GM19467 (cell line): Measurements from ENCODE around the gene DOCK3.

Experiments
- ATAC-seq: cut with Tn5 transposase; IDR thresholded peaks from one replicate; pipeline ENCODE4 v1.9.1; 2021; ENCODE audit warnings: mild to moderate bottlenecking, moderate library complexity; ENCODE audit not compliant: unreplicated experiment

DOCK3 gene

DNA sequence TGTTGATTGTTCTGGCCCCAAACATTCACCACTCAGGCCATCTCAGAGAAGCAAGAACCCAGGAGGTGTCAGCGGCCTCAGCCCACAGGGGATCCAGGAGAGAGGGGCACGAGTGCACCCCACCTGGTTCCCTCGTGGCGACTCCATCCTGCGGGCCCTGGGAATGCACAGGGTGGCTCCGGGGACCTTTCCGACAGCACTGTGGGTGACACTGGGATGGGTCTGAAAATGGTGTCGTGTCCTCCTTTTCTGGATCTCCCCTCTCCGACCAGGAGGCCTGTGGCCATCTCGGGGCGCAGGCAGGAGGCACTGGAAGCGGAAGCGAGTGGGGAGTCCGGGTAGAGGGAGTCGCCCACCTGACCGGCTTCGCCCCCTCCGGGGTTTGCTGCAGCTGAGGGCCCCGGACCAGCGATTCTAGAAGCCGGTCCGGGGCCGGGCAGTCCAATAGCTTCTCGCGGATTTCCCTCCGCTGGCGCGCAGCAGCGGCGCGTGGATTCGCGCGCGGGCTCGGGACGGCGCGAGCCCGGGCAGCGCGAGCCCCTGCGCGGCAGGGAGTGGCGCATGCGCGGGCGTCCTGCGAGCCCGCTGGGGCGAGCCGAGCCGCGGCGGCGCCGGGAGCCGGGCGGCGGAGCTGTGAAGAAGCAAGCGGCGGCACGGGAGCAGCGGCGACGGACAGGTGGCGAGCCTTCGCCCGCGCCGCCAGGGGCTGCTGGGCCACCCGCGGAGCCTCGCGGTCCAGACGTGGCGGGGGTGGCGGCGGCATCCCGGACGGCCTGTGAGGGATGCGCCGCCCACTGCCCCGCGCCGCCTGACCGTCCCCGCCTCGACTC is at the start of gene DOCK3:
Gene DOCK3 (plus strand): TSS at position 579 of the 830 bp plus-strand sequence. CDS start 337 bp downstream, outside the sequence.
- ATAC-seq, result peak; percentile 59

DNA sequence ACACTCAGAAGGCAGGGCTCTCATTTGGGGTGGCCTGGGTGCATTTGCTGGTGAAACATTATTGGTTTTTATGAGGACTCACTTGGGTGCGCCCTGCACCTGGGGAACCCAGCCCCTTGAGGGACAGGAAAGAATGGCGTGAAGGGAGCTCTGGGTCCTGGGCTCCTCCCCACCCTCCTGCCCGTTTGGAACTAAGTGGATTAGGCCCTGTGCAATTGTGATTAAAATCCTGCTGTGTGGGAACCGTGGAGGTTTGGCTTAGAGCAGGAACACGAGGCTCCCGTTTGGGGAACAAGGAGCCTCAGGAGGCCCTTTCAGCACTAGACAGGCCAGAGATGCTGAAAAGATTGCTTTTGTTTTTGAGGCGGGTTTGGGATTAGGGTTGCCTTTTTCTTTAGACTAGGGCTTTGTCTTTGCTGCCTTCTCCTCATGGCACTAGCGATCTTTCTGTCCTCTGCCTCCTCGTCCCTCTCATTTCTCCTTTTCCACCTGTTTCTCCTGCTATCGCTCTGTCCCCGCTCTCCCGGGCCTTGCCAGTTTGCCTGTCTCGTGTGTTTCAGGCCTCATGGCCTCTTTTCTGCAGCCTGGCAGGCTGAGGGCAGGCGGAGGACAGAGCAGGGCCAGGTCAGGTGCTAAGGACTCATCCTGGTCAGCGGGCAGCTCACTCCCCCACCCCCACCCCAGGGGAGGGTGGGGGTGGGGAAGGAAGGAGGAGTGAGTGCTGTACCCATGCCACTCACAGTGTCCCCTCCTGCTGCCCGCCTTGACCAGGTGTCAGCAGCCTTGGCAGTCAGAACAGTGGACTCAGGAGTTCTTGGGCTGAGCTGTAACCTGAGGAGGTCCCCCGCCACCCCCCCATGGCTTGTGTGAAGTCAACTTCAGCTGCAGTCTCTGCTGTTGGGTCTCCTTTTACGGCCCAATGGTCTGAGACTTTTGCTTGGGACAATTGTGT is 49.2 kb upstream of the DOCK3 start:
- no peak for ATAC-seq

GRCh38 chr3:50626401-50626800 is 48.3 kb upstream of the DOCK3 start:
- ATAC-seq, result no peak

- ATAC-seq, result no peak
Observed at GRCh38 chr3:50627407-50628051, 47.2 kb upstream of the DOCK3 start.

- ATAC-seq, result no peak
Observed at GRCh38 chr3:50628601-50629000, 46.1 kb upstream of the DOCK3 start.

GRCh38 chr3:50630394-50630793 is 44.3 kb upstream of the DOCK3 start:
- ATAC-seq, result no peak

DNA sequence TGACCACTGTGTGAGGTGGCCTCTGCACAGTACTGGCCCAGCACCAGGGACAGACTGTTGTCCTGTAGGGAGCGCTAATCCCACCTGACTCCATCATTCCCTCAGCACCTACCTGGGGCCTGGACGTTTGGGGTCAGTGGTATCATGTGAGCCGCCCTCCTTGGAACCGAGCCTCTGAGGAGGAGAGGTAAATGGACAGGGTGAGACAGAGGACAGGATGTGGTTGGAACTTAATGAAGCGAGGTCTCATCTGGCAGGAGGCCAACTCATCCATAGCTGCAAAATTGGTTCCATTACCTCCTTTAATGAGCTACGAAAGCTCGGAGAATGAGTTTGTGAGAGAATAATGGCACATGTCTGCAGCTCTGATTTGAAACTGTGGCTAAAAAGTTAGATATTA is 43.9 kb upstream of the DOCK3 start:
- ATAC-seq, result no peak

DNA sequence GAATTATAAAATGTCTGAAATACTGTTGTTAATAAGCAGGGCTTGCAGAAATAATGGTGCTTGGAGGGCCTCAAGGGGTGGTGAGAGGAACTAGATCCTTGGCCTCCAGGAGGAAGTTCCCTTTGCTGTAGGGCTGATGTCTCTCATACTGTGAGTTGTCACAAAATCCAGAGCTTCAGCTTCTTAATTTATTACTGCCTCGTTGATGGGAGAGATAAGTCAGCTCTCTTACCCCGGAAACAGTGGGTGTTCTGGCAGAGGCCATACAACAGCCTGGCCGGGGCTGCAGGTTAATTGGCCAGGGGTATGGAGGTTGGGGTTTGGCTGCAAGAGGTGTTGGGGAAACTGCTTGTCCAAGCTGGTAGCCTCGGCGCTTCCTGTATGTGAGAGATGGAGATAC is 42.3 kb upstream of the DOCK3 start:
- no peak for ATAC-seq

GRCh38 chr3:50633230-50633790 is 41.4 kb upstream of the DOCK3 start:
- ATAC-seq, result no peak

DNA sequence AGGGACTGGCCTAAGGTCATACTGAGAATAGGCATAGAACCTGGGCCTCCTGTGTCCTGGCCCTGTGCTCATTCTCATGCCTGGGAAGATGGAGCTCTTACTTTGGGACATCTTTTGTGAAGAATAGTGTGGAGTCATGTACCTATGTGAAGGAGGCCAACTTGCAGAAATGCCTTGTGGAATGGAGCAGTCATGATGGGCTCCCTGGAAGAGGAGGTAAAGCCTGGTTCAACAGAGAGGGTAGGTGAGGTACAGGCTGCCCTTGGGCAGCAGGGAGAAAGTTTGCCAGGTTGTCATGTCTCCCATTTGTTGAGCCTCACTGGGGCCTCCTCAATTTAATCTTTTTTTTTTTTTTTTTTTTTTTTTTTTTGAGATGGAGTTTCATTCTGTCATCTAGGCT is 39.7 kb upstream of the DOCK3 start:
- ATAC-seq, result no peak

GRCh38 chr3:50637011-50637410 is 37.7 kb upstream of the DOCK3 start:
- no peak for ATAC-seq

- no peak for ATAC-seq
Observed at GRCh38 chr3:50637945-50638344, 36.8 kb upstream of the DOCK3 start.

DNA sequence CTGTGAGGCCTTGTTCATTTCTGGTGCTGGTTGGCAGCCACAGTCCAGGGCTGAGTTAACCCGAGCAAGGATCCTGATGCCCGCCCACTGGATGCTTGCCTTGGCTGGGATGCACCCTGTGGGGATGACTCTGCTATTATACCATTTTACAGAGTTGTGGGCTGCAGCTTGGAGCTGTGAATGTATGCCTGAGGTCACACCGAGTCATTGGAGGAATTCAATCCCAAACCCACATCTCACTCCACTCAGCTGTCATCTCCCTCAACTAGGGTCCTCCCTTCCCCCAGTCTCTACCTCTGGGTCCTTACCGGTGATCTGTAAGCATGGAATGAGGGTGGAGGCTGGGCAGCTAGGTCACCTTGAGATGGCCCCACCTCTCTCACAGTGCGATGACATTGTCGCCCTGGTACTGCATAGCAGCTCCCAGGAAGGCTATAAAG is 35.7 kb upstream of the DOCK3 start:
- no peak for ATAC-seq

GRCh38 chr3:50642382-50642781 is 32.3 kb upstream of the DOCK3 start:
- ATAC-seq, result no peak

DNA sequence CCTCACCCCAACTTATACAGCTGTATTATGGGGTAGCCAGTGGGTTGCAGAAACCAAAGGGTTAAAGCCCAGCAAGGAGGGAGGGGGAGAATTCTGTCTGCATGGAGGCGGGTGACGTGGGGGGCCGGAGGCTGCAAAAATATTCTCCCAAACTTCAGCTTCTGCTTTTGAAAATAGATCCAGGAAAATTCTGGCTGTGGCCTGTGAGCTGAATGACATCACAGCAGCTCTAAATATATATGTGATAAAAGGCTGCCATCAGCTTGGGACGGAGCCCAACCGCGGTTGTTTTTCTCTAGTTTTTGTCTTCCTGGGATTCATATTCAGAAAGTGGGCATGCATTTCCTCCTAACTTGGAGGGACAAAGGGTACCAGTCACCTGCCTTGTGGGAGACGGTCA is 30.2 kb upstream of the DOCK3 start:
- no peak for ATAC-seq

DNA sequence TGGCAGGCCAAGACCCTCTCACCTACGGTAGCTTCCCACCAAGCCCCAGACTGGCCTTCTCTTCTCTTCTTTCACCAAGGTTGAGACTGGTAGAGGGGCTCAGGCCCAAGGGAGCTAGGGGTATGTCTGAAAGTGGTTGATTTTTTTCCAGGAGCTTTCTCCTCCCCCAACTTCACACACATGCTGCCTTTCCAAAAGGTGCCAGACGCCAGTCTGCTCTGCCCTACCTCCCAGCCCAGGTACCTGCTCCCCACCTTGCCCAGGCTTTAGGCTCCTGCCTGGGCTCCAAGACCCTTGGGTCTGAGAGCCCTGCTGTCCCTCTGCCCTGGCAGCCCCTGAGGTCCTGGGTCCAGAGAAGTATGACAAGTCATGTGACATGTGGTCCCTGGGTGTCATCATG is 29.3 kb upstream of the DOCK3 start:
- ATAC-seq, result no peak

DNA sequence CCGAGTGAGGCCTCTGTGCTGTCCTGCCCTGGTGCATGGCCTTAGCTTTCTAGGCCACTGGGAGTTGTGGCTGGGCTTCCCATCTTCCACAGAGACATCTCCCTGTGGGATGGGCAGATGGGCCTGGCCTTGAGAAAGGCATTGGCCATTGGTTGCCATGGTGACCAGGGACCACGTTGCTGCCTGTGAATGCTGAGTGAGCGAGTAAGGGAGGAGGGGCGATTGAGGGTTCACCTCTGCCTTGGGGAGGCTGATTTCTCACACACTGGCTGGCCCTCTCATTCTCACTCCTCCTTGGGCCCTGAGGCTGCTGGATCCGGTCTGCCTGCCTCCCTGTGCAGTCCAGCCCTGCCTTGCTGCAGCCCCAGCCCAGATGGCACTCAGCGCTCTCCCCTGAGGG is 26.4 kb upstream of the DOCK3 start:
- ATAC-seq, result no peak

DNA sequence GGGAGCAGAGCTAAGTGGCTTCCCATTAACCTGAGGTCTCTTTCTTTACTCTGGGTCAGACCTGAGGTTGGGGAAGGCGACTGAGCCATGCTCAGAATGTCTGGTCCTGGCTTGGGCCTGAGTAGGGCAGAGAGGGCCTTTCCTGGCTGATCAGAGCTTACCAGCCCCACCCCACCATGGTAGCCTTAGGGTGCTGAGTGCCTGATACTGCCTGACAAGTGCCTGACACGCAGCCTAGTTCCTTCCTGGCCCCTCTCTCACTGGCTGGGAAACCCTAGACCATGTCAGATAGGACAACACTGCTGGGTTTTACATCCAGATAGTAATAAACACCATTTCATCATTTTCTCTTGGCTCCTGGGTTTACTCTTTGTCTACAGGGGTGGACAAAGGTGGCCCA is 25.8 kb upstream of the DOCK3 start:
- no peak for ATAC-seq

DNA sequence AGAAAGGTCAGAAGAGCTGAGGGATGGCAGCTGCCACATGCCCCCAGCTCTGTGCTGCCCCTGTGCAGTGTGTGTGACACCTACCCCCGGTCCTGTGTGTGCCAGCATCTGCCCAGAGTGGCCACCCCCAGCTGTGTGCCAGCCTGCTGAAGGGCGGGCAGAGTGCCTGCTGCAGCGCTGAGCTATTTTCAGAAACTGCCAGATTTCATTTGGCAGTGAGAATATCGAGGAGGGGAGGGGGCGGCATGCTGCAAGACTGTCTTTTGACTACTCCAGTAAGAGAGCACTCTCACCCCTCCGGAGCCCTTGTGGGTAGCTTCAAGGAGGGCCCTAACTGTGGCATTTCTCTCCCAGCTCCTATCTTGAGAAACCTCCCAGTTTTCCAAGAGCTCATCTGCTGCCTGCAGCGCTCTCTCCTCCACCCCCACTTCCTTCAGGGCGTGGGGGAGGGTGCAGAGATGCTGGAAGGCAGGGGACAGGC is 25.2 kb upstream of the DOCK3 start:
- no peak for ATAC-seq

DNA sequence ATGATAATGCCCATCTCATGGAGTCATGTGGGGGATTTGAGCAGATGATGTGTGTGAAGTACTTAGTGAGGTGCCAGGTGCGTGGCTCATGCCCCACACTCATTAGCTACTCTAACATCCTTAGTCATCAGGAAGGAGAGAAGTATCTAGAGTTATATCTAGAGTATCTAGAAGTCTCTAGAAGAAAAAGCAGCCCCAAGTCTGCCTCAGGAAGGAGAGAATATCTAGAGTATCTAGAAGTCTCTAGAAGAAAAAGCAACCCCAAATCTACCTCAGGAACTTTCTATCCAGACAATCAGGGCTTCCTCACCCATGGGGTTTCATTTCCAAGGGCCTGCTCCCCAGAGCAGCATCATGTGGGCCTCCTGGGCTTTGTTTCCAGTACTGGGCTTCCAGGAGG is 24.7 kb upstream of the DOCK3 start:
- no peak for ATAC-seq

DNA sequence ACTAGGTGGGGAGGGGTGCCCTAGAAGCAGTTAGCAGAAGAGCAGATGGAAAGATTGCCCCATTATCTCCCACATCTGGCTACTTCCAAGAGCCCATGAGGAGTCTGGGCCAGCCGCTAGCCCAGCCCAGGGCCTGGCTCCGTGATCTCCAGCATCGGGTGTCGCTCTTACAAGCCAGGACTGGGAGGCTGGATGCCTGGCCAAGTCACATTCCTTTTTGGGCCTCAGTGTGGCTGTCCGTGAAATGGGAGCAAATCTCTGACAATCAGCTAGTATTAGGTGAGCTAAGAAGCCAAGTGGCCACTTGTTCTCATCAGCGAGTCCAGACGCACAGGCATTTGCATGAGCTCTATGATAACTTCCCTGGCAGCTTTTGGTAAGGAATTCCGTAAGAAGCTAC is 23.3 kb upstream of the DOCK3 start:
- no peak for ATAC-seq
